ENCODE measurements around the gene KDF1.

KDF1 gene

GRCh38 chr1:26945138-26945537, 15.1 kb downstream of the KDF1 start:
- no peak for TF ChIP-seq CTCF (IDR thresholded peaks at IDR 0.05; ENCODE audit: low read depth, low read length, missing control alignments)
- no peak overlapping the region for H3K4me3 ChIP-seq (ENCODE audit: low read depth, low read length)
- no peak for DNase-seq (ENCODE audit: low read depth)

- TF ChIP-seq CTCF (IDR thresholded peaks at IDR 0.05; ENCODE audit: low read depth, low read length, missing control alignments): no peak
- H3K4me3 ChIP-seq (ENCODE audit: low read depth, low read length): no peak overlapping the region
- DNase-seq (ENCODE audit: low read depth): no peak
These were observed 17.6 kb downstream of the KDF1 start for GRCh38 chr1:26942656-26943055.

- no peak overlapping the region for H3K4me3 ChIP-seq (ENCODE audit: low read depth, low read length)
- no peak for DNase-seq (ENCODE audit: low read depth)
- no peak for TF ChIP-seq CTCF (IDR thresholded peaks at IDR 0.05; ENCODE audit: low read depth, low read length, missing control alignments)
These were observed 19.0 kb downstream of the KDF1 start for GRCh38 chr1:26941311-26941710.

- no peak overlapping the region for H3K4me3 ChIP-seq (ENCODE audit: low read depth, low read length)
- DNase-seq (ENCODE audit: low read depth): no peak
- no peak for TF ChIP-seq CTCF (IDR thresholded peaks at IDR 0.05; ENCODE audit: low read depth, low read length, missing control alignments)
These were observed 21.6 kb downstream of the KDF1 start for GRCh38 chr1:26938659-26939025.

GRCh38 chr1:26938004-26938658, 22.1 kb downstream of the KDF1 start:
- no peak for TF ChIP-seq CTCF (IDR thresholded peaks at IDR 0.05; ENCODE audit: low read depth, low read length, missing control alignments)
- no peak for DNase-seq (ENCODE audit: low read depth)
- H3K4me3 ChIP-seq (ENCODE audit: low read depth, low read length): no peak overlapping the region

- no peak overlapping the region for H3K4me3 ChIP-seq (ENCODE audit: low read depth, low read length)
- DNase-seq (ENCODE audit: low read depth): no peak
- no peak for TF ChIP-seq CTCF (IDR thresholded peaks at IDR 0.05; ENCODE audit: low read depth, low read length, missing control alignments)
These were observed 23.4 kb downstream of the KDF1 start for GRCh38 chr1:26936823-26937222.

GRCh38 chr1:26932531-26932930, 27.7 kb downstream of the KDF1 start:
- DNase-seq (ENCODE audit: low read depth): peak; percentile 41
- H3K4me3 ChIP-seq (ENCODE audit: low read depth, low read length): no peak overlapping the region
- TF ChIP-seq CTCF (IDR thresholded peaks at IDR 0.05; ENCODE audit: low read depth, low read length, missing control alignments): no peak
